Measurements from ENCODE around the gene OBP2B. TPM values are rescaled to one million over a fixed set of nuclear protein-coding genes. Genes with fewer than 3 reads are reported as not detected.

The OBP2B gene
- total and polyA plus RNA-seq, 2 experiments from 2014 or later, result not detected

GRCh38 chr9:133182151-133182550, 26.9 kb downstream of the OBP2B start:
- Histone ChIP-seq H3K4me1 (ENCODE audit: insufficient read depth) (no peaks in the 10 kb centered on the region), H3K79me2 (ENCODE audit: insufficient read depth) (no peaks in the 10 kb centered on the region), H3K9me3 (ENCODE audit: low read depth) (no peaks in the 10 kb centered on the region), H4K20me1 (ENCODE audit: insufficient read depth) (no peaks in the 10 kb centered on the region), H2AFZ (no peak overlapping the region), H3K27me3 (replicated peaks; ENCODE audit: insufficient read depth) (peaks cover 54% of the 10 kb centered on the region), H3K36me3 (ENCODE audit: low read depth) (no peaks in the 10 kb centered on the region), H3F3A (ENCODE audit: insufficient read depth) (no peaks in the 10 kb centered on the region), H3K4me3 (no peak overlapping the region), H3K9ac (no peak overlapping the region), H3K27ac (no peak overlapping the region), H3K9me2 (ENCODE audit: insufficient read depth) (no peaks in the 10 kb centered on the region), H3K4me2 (ENCODE audit: unreplicated experiment) (no peak overlapping the region)
- no peak for TF ChIP-seq EZH2phosphoT487 (IDR thresholded peaks at IDR 0.05; ENCODE audit: insufficient read depth, low read depth)
- TF ChIP-seq EZH2 (IDR thresholded peaks at IDR 0.05; ENCODE audit: insufficient read depth, poor library complexity, severe bottlenecking), result no peak
- in situ Hi-C loops (cut with MboI), result no loop called here
- DNase-seq, result no peak
- WGBS, 2 experiments (ENCODE audit: low coverage in 1 of 2, low lambda C conversion rate in 2 of 2, missing lambda C conversion rate in 2 of 2), result 52 to 55% methylated on average over 5 of the region's 5 CpGs

GRCh38 chr9:133181561-133181960, 27.5 kb downstream of the OBP2B start:
- H4K20me1 ChIP-seq (ENCODE audit: insufficient read depth), result no peaks in the 10 kb centered on the region
- no peak overlapping the region for H3K4me2 ChIP-seq (ENCODE audit: unreplicated experiment)
- no peak for TF ChIP-seq EZH2 (IDR thresholded peaks at IDR 0.05; ENCODE audit: insufficient read depth, poor library complexity, severe bottlenecking)
- TF ChIP-seq EZH2phosphoT487 (IDR thresholded peaks at IDR 0.05; ENCODE audit: insufficient read depth, low read depth), result no peak
- H3K9me3 ChIP-seq (ENCODE audit: low read depth), result no peaks in the 10 kb centered on the region
- H2AFZ ChIP-seq, result no peak overlapping the region
- no peaks in the 10 kb centered on the region for H3K36me3 ChIP-seq (ENCODE audit: low read depth)
- WGBS, 2 experiments (ENCODE audit: low coverage in 1 of 2, low lambda C conversion rate in 2 of 2, missing lambda C conversion rate in 2 of 2), result 72 to 81% methylated on average over 3 of the region's 3 CpGs
- no peak for DNase-seq
- H3K79me2 ChIP-seq (ENCODE audit: insufficient read depth), result no peaks in the 10 kb centered on the region
- H3K9ac ChIP-seq, result no peak overlapping the region
- no peaks in the 10 kb centered on the region for H3K9me2 ChIP-seq (ENCODE audit: insufficient read depth)
- H3F3A ChIP-seq (ENCODE audit: insufficient read depth), result no peaks in the 10 kb centered on the region
- H3K27ac ChIP-seq, result no peak overlapping the region
- in situ Hi-C loops (cut with MboI), result no loop called here
- no peaks in the 10 kb centered on the region for H3K4me1 ChIP-seq (ENCODE audit: insufficient read depth)
- H3K4me3 ChIP-seq, result no peak overlapping the region
- peaks cover 55% of the 10 kb centered on the region for H3K27me3 ChIP-seq (replicated peaks; ENCODE audit: insufficient read depth)

- no peak overlapping the region for H3K9ac ChIP-seq
- H3K4me1 ChIP-seq (ENCODE audit: insufficient read depth), result no peaks in the 10 kb centered on the region
- DNase-seq, result no peak
- no peaks in the 10 kb centered on the region for H3K9me3 ChIP-seq (ENCODE audit: low read depth)
- H3K27ac ChIP-seq, result no peak overlapping the region
- no peak for TF ChIP-seq EZH2 (IDR thresholded peaks at IDR 0.05; ENCODE audit: insufficient read depth, poor library complexity, severe bottlenecking)
- TF ChIP-seq EZH2phosphoT487 (IDR thresholded peaks at IDR 0.05; ENCODE audit: insufficient read depth, low read depth), result no peak
- in situ Hi-C loops (cut with MboI), result no loop called here
- 50 to 67% methylated on average over 5 of the region's 5 CpGs for WGBS, 2 experiments (ENCODE audit: low coverage in 1 of 2, low lambda C conversion rate in 2 of 2, missing lambda C conversion rate in 2 of 2)
- no peak overlapping the region for H2AFZ ChIP-seq
- H3K4me3 ChIP-seq, result no peak overlapping the region
- H3K27me3 ChIP-seq (replicated peaks; ENCODE audit: insufficient read depth), result peaks cover 61% of the 10 kb centered on the region
- H3F3A ChIP-seq (ENCODE audit: insufficient read depth), result no peaks in the 10 kb centered on the region
- no peaks in the 10 kb centered on the region for H3K36me3 ChIP-seq (ENCODE audit: low read depth)
- no peaks in the 10 kb centered on the region for H3K79me2 ChIP-seq (ENCODE audit: insufficient read depth)
- no peaks in the 10 kb centered on the region for H4K20me1 ChIP-seq (ENCODE audit: insufficient read depth)
- no peaks in the 10 kb centered on the region for H3K9me2 ChIP-seq (ENCODE audit: insufficient read depth)
- no peak overlapping the region for H3K4me2 ChIP-seq (ENCODE audit: unreplicated experiment)
Measured at GRCh38 chr9:133180953-133181352, 28.1 kb downstream of the OBP2B start.

- H3K27ac ChIP-seq, result no peak overlapping the region
- no peak overlapping the region for H2AFZ ChIP-seq
- no peaks in the 10 kb centered on the region for H3K9me3 ChIP-seq (ENCODE audit: low read depth)
- TF ChIP-seq EZH2phosphoT487 (IDR thresholded peaks at IDR 0.05; ENCODE audit: insufficient read depth, low read depth) (no peak), EZH2 (IDR thresholded peaks at IDR 0.05; ENCODE audit: insufficient read depth, poor library complexity, severe bottlenecking) (no peak)
- no peaks in the 10 kb centered on the region for H3K79me2 ChIP-seq (ENCODE audit: insufficient read depth)
- no peaks in the 10 kb centered on the region for H3F3A ChIP-seq (ENCODE audit: insufficient read depth)
- H4K20me1 ChIP-seq (ENCODE audit: insufficient read depth), result no peaks in the 10 kb centered on the region
- in situ Hi-C loops (cut with MboI), result no loop called here
- no peaks in the 10 kb centered on the region for H3K9me2 ChIP-seq (ENCODE audit: insufficient read depth)
- WGBS, 2 experiments (ENCODE audit: low coverage in 1 of 2, low lambda C conversion rate in 2 of 2, missing lambda C conversion rate in 2 of 2), result 66 to 70% methylated on average over 7 of the region's 7 CpGs
- H3K4me1 ChIP-seq (ENCODE audit: insufficient read depth), result no peaks in the 10 kb centered on the region
- H3K4me2 ChIP-seq (ENCODE audit: unreplicated experiment), result no peak overlapping the region
- H3K9ac ChIP-seq, result no peak overlapping the region
- no peak overlapping the region for H3K4me3 ChIP-seq
- no peak for DNase-seq
- no peaks in the 10 kb centered on the region for H3K36me3 ChIP-seq (ENCODE audit: low read depth)
- peaks cover 41% of the 10 kb centered on the region for H3K27me3 ChIP-seq (replicated peaks; ENCODE audit: insufficient read depth)
Measured at GRCh38 chr9:133173056-133173455, 36.0 kb downstream of the OBP2B start.

All from GM23248 (cell line).